Thymus (tissue), 11 donors: Measurements from ENCODE around the gene RUNX3. TPM values are rescaled to one million over a fixed set of nuclear protein-coding genes. Genes with fewer than 3 reads are reported as not detected.

Experiments
- DNase-seq, 9 donors: peaks; one replicate each; pipeline ENCODE4 v3.0.0-alpha.2; 2013; ENCODE audit warnings: low spot score in 9 of 9, low read depth in 6 of 9, missing footprints in 1 of 9
- H3K27ac ChIP-seq, 2 donors: one replicate each; pipeline ENCODE4 v1.5.1; 2013; ENCODE audit warnings: control low read depth in 1 of 2, low read depth in 1 of 2, low read length in 1 of 2, mild to moderate bottlenecking in 1 of 2, moderate library complexity in 1 of 2
- H3K27me3 ChIP-seq, 2 donors: one replicate each; pipeline ENCODE4 v1.5.1; 2013; ENCODE audit warnings: low read length in 1 of 2; ENCODE audit not compliant: control insufficient read depth in 2 of 2, insufficient read depth in 1 of 2
- H3K36me3 ChIP-seq, 2 donors: one replicate each; pipeline ENCODE4 v1.5.1; 2013; ENCODE audit warnings: low read length in 1 of 2, mild to moderate bottlenecking in 1 of 2, moderate library complexity in 1 of 2; ENCODE audit not compliant: control insufficient read depth in 2 of 2, insufficient read depth in 2 of 2
- H3K4me1 ChIP-seq, 2 donors: one replicate each; pipeline ENCODE4 v1.5.1; 2013; ENCODE audit warnings: low read length in 2 of 2; ENCODE audit not compliant: control insufficient read depth in 2 of 2, insufficient read depth in 2 of 2
- H3K4me3 ChIP-seq, 2 donors: one replicate each; pipeline ENCODE4 v1.5.1; 2013; ENCODE audit warnings: low read length in 2 of 2, control low read depth in 1 of 2, mild to moderate bottlenecking in 1 of 2
- H3K9me3 ChIP-seq, 2 donors: one replicate each; pipeline ENCODE4 v1.5.1; 2013; ENCODE audit warnings: low read length in 1 of 2, mild to moderate bottlenecking in 1 of 2; ENCODE audit not compliant: control insufficient read depth in 2 of 2, insufficient read depth in 1 of 2
- WGBS: extraction: QIAGEN DNeasy Blood & Tissue Kit; methylation state at CpG from one replicate; pipeline ENCODE4 v1.1.7; 2013; 5-methylcytosine and 5-hydroxymethylcytosine counted together
- polyA plus RNA-seq: library from polyadenylated mRNA; stranded (reverse); fragments of 200-250 nt; gene quantifications from one replicate; pipeline ENCODE4 v1.2.3, GENCODE V29; 2013
- total RNA-seq: library from RNA; stranded (reverse); fragments of 120-200 nt; gene quantifications from one replicate; pipeline ENCODE4 v1.2.4, GENCODE V29; 2013
- donor health status: healthy.

RUNX3 gene
- total and polyA plus RNA-seq, 2 donors, result 4.9 to 13.6 TPM

DNA sequence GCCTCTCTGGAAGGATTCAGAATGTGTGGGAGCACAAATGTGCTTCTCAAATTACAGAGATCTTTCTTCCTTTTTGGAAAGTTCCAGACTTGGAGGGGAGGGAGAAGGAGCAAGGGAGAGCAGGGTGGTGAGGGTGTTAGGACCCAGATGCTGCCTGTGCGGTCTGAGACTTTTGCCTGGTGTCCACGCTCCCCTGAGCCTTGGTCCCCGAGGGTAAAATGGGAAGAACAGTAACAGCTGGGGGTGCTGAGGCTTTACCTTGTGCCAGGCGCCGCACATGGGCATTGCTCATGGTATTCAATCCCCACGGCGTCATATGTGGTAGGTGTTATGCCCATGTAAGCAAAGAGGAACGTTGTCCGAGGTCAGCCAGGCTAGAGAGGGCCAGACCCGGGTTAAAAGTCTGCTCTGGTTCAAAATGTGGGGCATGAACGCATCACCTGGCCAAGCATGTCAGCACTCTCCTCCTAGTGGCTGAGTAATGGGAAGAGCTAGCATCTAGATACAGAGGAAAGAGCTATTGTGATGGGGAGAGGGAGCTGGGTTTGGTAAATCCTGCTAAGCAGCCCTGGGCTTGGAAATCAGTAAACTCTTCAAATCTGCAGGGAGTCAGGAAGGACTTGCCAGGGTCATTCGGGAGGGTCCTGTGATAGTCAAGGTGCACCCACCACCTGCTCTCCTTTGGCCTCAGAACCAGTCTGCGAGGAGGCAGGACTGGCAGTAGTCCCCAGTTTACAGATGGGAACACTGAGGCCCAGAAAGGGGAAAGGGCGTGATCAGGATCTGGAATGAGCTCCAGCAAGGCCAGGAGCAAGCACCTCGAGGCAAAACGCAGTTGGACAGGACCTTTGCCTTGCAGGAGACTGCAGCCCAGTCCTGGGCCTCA is 4.5 kb upstream of the RUNX3 start:
- 93% methylated on average over 16 of the region's 16 CpGs for WGBS
- DNase-seq, result no peak
- Histone ChIP-seq H3K9me3 (no peaks in the 10 kb centered on the region), H3K36me3 (no peaks in the 10 kb centered on the region), H3K27ac (no peak overlapping the region), H3K4me1 (peaks cover 5 to 23% of the 10 kb centered on the region in 2 donors), H3K27me3 (peaks cover 19 to 54% of the 10 kb centered on the region in 2 donors), H3K4me3 (no peak overlapping the region)

- no peaks in the 10 kb centered on the region for H3K36me3 ChIP-seq
- peaks cover 10 to 33% of the 10 kb centered on the region in 2 donors for H3K4me1 ChIP-seq
- peaks cover 27 to 65% of the 10 kb centered on the region in 2 donors for H3K27me3 ChIP-seq
- no peaks in the 10 kb centered on the region for H3K9me3 ChIP-seq
- WGBS, result 96% methylated on average over 12 of the region's 12 CpGs
- DNase-seq, result no peak
- no peak overlapping the region for H3K4me3 ChIP-seq
- H3K27ac ChIP-seq, result no peak overlapping the region
Measured at GRCh38 chr1:24933468-24933867, 3.4 kb upstream of the RUNX3 start.

GRCh38 chr1:24932725-24933294 is 2.7 kb upstream of the RUNX3 start:
- no peak for DNase-seq
- peaks cover 10 to 40% of the 10 kb centered on the region in 2 donors for H3K4me1 ChIP-seq
- no peaks in the 10 kb centered on the region for H3K36me3 ChIP-seq
- H3K4me3 ChIP-seq, result no peak overlapping the region
- H3K27me3 ChIP-seq, result peaks cover 33 to 72% of the 10 kb centered on the region in 2 donors
- H3K27ac ChIP-seq, result no peak overlapping the region
- 92% methylated on average over 13 of the region's 13 CpGs for WGBS
- no peaks in the 10 kb centered on the region for H3K9me3 ChIP-seq

GRCh38 chr1:24932284-24932683 is 2.2 kb upstream of the RUNX3 start:
- DNase-seq, result peak in 3 of 9 donors; percentile 46 to 57 (median 51)
- 9% methylated on average over 34 of the region's 34 CpGs for WGBS
- Histone ChIP-seq H3K27me3 (peaks cover 37 to 77% of the 10 kb centered on the region in 2 donors), H3K27ac (no peak overlapping the region), H3K9me3 (no peaks in the 10 kb centered on the region), H3K4me3 (no peak overlapping the region), H3K4me1 (peaks cover 10 to 45% of the 10 kb centered on the region in 2 donors), H3K36me3 (no peaks in the 10 kb centered on the region)

DNA sequence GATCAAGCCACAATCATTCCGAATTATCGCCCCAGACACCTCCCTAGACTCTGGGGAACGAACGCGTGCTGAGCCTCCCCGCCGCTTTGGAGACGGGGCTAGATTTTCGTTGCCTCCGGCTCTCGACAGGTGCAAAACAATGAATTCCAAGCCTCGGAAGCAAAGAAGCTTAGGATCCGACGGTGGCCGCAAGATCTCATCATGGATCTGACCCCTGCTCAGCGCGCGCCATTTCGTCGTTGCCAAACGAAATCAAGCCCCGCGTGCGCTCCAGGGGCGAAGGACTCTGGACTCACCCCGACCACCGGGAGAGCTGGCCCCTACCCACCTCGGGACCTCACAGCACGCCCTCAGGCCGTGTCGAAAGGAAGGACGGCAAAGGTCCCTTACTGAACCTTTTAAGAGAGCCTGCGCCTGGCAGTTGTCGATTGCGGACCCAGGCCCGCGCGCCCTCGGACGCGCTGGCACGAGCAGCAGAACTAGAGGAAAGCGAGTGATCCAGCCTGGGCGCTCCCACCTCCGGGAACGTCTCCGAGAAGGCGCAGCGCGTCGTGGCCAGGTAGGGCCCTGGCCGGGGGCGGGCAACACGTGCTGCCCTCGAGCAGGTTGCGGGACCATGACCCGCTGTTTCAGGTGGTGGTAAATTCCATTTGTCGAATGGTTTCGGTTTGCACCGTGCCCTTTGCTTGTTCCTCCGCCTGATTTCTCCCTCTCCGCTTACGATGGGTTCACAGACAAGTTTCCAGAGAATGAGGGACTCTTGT is 1.6 kb upstream of the RUNX3 start:
- DNase-seq, result no peak

GRCh38 chr1:24931146-24931467 is 1.0 kb upstream of the RUNX3 start:
- no peak overlapping the region for H3K27ac ChIP-seq
- peaks cover 42 to 87% of the 10 kb centered on the region in 2 donors for H3K27me3 ChIP-seq
- no peaks in the 10 kb centered on the region for H3K9me3 ChIP-seq
- peaks cover 15 to 57% of the 10 kb centered on the region in 2 donors for H3K4me1 ChIP-seq
- 93% methylated on average over 21 of the region's 21 CpGs for WGBS
- no peaks in the 10 kb centered on the region for H3K36me3 ChIP-seq
- no peak for DNase-seq
- H3K4me3 ChIP-seq, result no peak overlapping the region

More for the DNA sequence above, 1.6 kb upstream of the RUNX3 start:
- Histone ChIP-seq H3K4me3 (no peak overlapping the region), H3K9me3 (no peaks in the 10 kb centered on the region), H3K27ac (no peak overlapping the region), H3K36me3 (no peaks in the 10 kb centered on the region), H3K4me1 (peaks cover 13 to 51% of the 10 kb centered on the region in 2 donors), H3K27me3 (peaks cover 42 to 84% of the 10 kb centered on the region in 2 donors)
- 86% methylated on average over 63 of the region's 63 CpGs for WGBS

DNA sequence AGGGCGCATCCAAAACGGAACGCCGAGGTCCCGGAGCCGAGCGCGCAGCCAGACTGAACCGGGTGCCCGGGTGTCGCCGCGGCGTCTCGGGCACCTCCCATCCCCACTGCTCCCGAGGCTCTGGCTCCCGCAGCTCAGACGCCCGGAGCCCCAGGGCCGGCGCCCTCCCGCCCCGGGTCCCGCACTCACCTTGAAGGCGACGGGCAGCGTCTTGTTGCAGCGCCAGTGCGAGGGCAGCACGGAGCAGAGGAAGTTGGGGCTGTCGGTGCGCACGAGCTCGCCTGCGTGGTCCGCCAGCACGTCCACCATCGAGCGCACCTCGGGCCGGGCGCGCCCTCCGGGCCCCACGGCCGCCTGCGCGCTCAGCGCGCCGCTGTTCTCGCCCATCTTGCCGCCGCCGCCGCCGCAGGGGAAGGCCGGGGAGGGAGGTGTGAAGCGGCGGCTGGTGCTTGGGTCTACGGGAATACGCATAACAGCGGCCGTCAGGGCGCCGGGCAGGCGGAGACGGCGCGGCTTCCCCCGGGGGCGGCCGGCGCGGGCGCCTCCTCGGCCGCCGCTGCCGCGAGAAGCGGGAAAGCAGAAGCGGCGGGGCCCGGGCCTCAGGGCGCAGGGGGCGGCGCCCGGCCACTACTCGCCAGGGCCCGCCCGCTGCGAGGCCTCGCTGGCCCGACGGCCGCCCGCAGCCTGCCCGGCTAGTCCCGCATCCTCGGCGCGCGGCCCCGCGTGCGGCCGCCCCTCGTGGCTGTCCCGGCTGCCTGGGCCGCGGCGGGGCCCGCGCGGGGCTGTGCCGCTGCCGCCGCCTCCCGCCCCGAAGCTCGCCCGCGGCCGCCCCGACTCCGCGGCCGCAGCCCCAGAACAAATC is 447 bp downstream of the RUNX3 start:
- DNase-seq, result peak in 2 of 9 donors; percentile 27 to 59
- peak overlapping the region; percentile 78 to 82 for H3K27ac ChIP-seq
- H3K9me3 ChIP-seq, result no peaks in the 10 kb centered on the region
- H3K4me3 ChIP-seq, result peak overlapping the region; percentile 57
- WGBS, result under 1% methylated on average over 129 of the region's 129 CpGs
- no peaks in the 10 kb centered on the region for H3K36me3 ChIP-seq
- peaks cover 24 to 71% of the 10 kb centered on the region in 2 donors for H3K4me1 ChIP-seq
- peaks cover 46 to 92% of the 10 kb centered on the region in 2 donors for H3K27me3 ChIP-seq

- Histone ChIP-seq H3K4me1 (peaks cover 24 to 78% of the 10 kb centered on the region in 2 donors), H3K27me3 (peaks cover 46 to 86% of the 10 kb centered on the region in 2 donors), H3K36me3 (no peaks in the 10 kb centered on the region), H3K9me3 (no peaks in the 10 kb centered on the region), H3K27ac (peak overlapping the region; percentile 78 to 82), H3K4me3 (peak overlapping the region; percentile 57)
- WGBS, result under 1% methylated on average over 48 of the region's 48 CpGs
- DNase-seq, result peak in 2 of 9 donors; percentile 46 to 63
Measured at GRCh38 chr1:24928689-24929397, 1.2 kb downstream of the RUNX3 start.
